ENCODE results near the gene BID.
"Not testable (repeated sequence)": the region's sequence is repeated elsewhere in the genome, so short reads cannot be mapped to it uniquely, and the experiment has no call there.

BID gene

GRCh38 chr22:17698276-17698675, 76.0 kb downstream of the BID start:
- not testable (repeated sequence) for DNase-seq

GRCh38 chr22:17697196-17697595, 77.1 kb downstream of the BID start:
- DNase-seq: not testable (repeated sequence)

GRCh38 chr22:17695986-17696385, 78.3 kb downstream of the BID start:
- DNase-seq: no peak

GRCh38 chr22:17694752-17695151, 79.5 kb downstream of the BID start:
- no peak for DNase-seq

GRCh38 chr22:17694193-17694592, 80.1 kb downstream of the BID start:
- DNase-seq: no peak

GRCh38 chr22:17692841-17693240, 81.4 kb downstream of the BID start:
- DNase-seq: no peak

- no peak for DNase-seq
Observed at GRCh38 chr22:17684245-17684644, 90.0 kb downstream of the BID start.
